ENCODE data around the gene AKR1B1. TPM values are rescaled to one million over a fixed set of nuclear protein-coding genes. Genes with fewer than 3 reads are reported as not detected.

Gene AKR1B1
- total and polyA plus RNA-seq, 2 of the 4 experiments (the other 2 are of a cell fraction) = 90.9 to 201 TPM

DNA sequence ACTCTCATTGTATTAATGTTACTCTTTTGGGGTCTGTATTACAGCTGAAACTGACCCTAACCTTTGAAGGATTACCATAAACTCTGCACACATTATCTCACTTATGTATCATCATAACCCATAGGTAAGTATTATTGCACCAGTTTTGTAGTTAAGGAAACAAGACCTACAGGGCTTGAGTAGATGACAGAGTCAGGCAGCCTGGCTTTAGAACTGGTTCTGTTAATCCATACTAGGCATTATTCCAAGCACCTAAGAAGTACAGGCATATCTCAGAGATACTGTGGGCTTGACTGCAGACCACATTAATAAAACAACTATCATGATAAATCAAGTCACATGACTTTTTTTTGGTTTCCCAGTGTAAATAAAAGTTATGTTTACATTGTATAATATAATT lies 17.1 kb upstream of the AKR1B1 start:
- CTCF ChIA-PET = no interaction called here
- H2BK5ac ChIP-seq (ENCODE audit: low read depth, low read length, poor library complexity, severe bottlenecking) = no peak overlapping the region
- no peak overlapping the region for H3K4me2 ChIP-seq (ENCODE audit: low read depth, low read length)
- no peaks in the 10 kb centered on the region for H3K9me3 ChIP-seq (ENCODE audit: control insufficient read depth, insufficient read depth, low read length)
- no peaks in the 10 kb centered on the region for H3K27me3 ChIP-seq (ENCODE audit: control insufficient read depth, insufficient read depth, low read length)
- BruUV-seq (replicated peaks) = no TSS peak
- no peak overlapping the region for H3K14ac ChIP-seq (replicated peaks; ENCODE audit: low read depth, low read length)
- no peak overlapping the region for H3K4me3 ChIP-seq (ENCODE audit: insufficient read depth, low read depth, low read length)
- H2BK15ac ChIP-seq (ENCODE audit: low read depth, low read length) = no peak overlapping the region
- POLR2A ChIA-PET (ENCODE audit: unreplicated experiment) = no interaction called here
- intact Hi-C loops (cut with micrococcal nuclease) (no loop called here), in situ Hi-C loops (cut with MboI; ENCODE audit: low sequenced_read_pairs) (no loop called here), dilution Hi-C loops (cut with HindIII; ENCODE audit: low sequenced_read_pairs, unreplicated experiment) (no loop called here)
- H2AK9ac ChIP-seq (replicated peaks; ENCODE audit: low read depth, low read length, poor library complexity) = no peak overlapping the region
- no peak overlapping the region for H4K91ac ChIP-seq (ENCODE audit: insufficient read depth, low read depth, low read length)
- H3K56ac ChIP-seq (ENCODE audit: extremely low read depth, insufficient read depth, low read length) = no peak overlapping the region
- TF ChIP-seq BHLHE40 (IDR thresholded peaks at IDR 0.05; ENCODE audit: low read depth, low read length) = no peak
- no peak overlapping the region for H3K4ac ChIP-seq (ENCODE audit: low read depth, low read length)
- no peaks in the 10 kb centered on the region for H3K79me1 ChIP-seq (ENCODE audit: low read depth in 1 of 2, low read length in 2 of 2)
- no peak overlapping the region for H2AFZ ChIP-seq (replicated peaks; ENCODE audit: low read length, poor library complexity)
- H4K8ac ChIP-seq (ENCODE audit: low read depth in 2 of 2, low read length in 2 of 2) = no peak overlapping the region
- H2BK20ac ChIP-seq (ENCODE audit: low read depth, low read length) = no peak overlapping the region
- H3K4me1 ChIP-seq (ENCODE audit: control insufficient read depth, insufficient read depth, low read length) = peaks cover 4% of the 10 kb centered on the region
- no peaks in the 10 kb centered on the region for H4K20me1 ChIP-seq (ENCODE audit: insufficient read depth, low read length)
- peaks cover 3% of the 10 kb centered on the region; the same call in 1 of the 2 replicates for H3K9me1 ChIP-seq (ENCODE audit: insufficient read depth, low read length)
- H3K36me3 ChIP-seq (ENCODE audit: control insufficient read depth, insufficient read depth, low read length) = no peaks in the 10 kb centered on the region
- no peak overlapping the region for H3K18ac ChIP-seq (ENCODE audit: low read depth, low read length)
- no peak for DNase-seq
- H4K5ac ChIP-seq (ENCODE audit: low read depth, low read length) = no peak overlapping the region
- H2BK120ac ChIP-seq (ENCODE audit: low read depth, low read length) = no peak overlapping the region
- no peak overlapping the region for H3K23ac ChIP-seq (ENCODE audit: low read depth, low read length)
- ATAC-seq (ENCODE audit: low read depth) = no peak
- H3K27ac ChIP-seq (ENCODE audit: insufficient read depth, low read length) = no peak overlapping the region
- H2AK5ac ChIP-seq (ENCODE audit: low read depth, low read length) = no peak overlapping the region
- H3K9ac ChIP-seq (ENCODE audit: low read depth, low read length) = no peak overlapping the region

Data from IMR-90 (cell line).